ENCODE data around the gene LRRC46. TPM values are rescaled to one million over a fixed set of nuclear protein-coding genes. Genes with fewer than 3 reads are reported as not detected.

Gene LRRC46
- total and polyA plus RNA-seq, 2 of the 13 experiments (the other 11 are each of a cell fraction or from before 2014, with no cell fraction given) = 0.09 TPM

GRCh38 chr17:47879028-47879585 lies 47.6 kb downstream of the LRRC46 start:
- DNase-seq (ENCODE audit: low spot score) = no peak
- FAIRE-seq = no peak
- BruUV-seq (replicated peaks) = no TSS peak
- peaks cover 7 to 61% of the 10 kb centered on the region in 2 experiments; a peak in 3 of 5 replicates for H3K27me3 ChIP-seq (ENCODE audit: control insufficient read depth in 1 of 2, insufficient read depth in 2 of 2, low read length in 2 of 2)
- ChIA-PET POLR2A (interaction anchor here (1.4 kb wide), 1 partner anchor 48 kb away, joined by 3 read pairs; the partner anchor contains the start of genes LRRC46 and MRPL10), CTCF (ENCODE audit: low intra/inter-chr PET ratio, low total read pairs) (no interaction called here)
- intact Hi-C loops (cut with micrococcal nuclease; ENCODE audit: unreplicated experiment) (no loop called here), in situ Hi-C loops (cut with HindIII; ENCODE audit: extremely low pct_ligation_motif_present, low pct_unique_long_range_greater_than_20kb) (no loop called here)
- H3K4me2 ChIP-seq (ENCODE audit: low read depth, low read length) = no peak overlapping the region
- no peak for TF ChIP-seq FOXA3 (CRISPR knock-in tag; IDR thresholded peaks at IDR 0.05)
- no peak for TF ChIP-seq HCFC1 (IDR thresholded peaks at IDR 0.05; ENCODE audit: low read depth, low read length)
- 22% methylated on average over 2 of the region's 2 CpGs for WGBS (ENCODE audit: low lambda C conversion rate)
- no peaks in the 10 kb centered on the region for H4K20me1 ChIP-seq (ENCODE audit: insufficient read depth, low read length)
- H3K79me2 ChIP-seq (ENCODE audit: insufficient read depth, low read length) = no peaks in the 10 kb centered on the region
- H3K9ac ChIP-seq (ENCODE audit: insufficient read depth, low read depth, low read length) = no peak overlapping the region
- H3K36me3 ChIP-seq (replicated peaks in 1 of 2; ENCODE audit: control insufficient read depth in 1 of 2, insufficient read depth in 2 of 2, low read length in 2 of 2) = no peaks in the 10 kb centered on the region
- no peaks in the 10 kb centered on the region for H3K9me3 ChIP-seq (ENCODE audit: low read length)
- ATAC-seq = no peak
- H3K4me3 ChIP-seq (replicated peaks in 1 of 3; ENCODE audit: insufficient read depth in 1 of 3, low read depth in 2 of 3, low read length in 3 of 3) = no peak overlapping the region
- peaks cover 23% of the 10 kb centered on the region for H3K4me1 ChIP-seq (ENCODE audit: insufficient read depth, low read length)
- no peak overlapping the region for H3K27ac ChIP-seq (ENCODE audit: extremely low read length, insufficient read depth, low read length)
- H2AFZ ChIP-seq (ENCODE audit: low read length) = no peak overlapping the region

GRCh38 chr17:47879776-47880454 lies 48.4 kb downstream of the LRRC46 start:
- Histone ChIP-seq H2AFZ (ENCODE audit: low read length) (no peak overlapping the region), H3K4me3 (replicated peaks in 1 of 3; ENCODE audit: insufficient read depth in 1 of 3, low read depth in 2 of 3, low read length in 3 of 3) (no peak overlapping the region), H3K36me3 (replicated peaks in 1 of 2; ENCODE audit: control insufficient read depth in 1 of 2, insufficient read depth in 2 of 2, low read length in 2 of 2) (no peaks in the 10 kb centered on the region), H3K79me2 (ENCODE audit: insufficient read depth, low read length) (no peaks in the 10 kb centered on the region), H3K27me3 (ENCODE audit: control insufficient read depth in 1 of 2, insufficient read depth in 2 of 2, low read length in 2 of 2) (peaks cover 8 to 62% of the 10 kb centered on the region in 2 experiments; a peak in 3 of 5 replicates), H4K20me1 (ENCODE audit: insufficient read depth, low read length) (no peaks in the 10 kb centered on the region), H3K9ac (ENCODE audit: insufficient read depth, low read depth, low read length) (no peak overlapping the region), H3K27ac (ENCODE audit: extremely low read length, insufficient read depth, low read length) (no peak overlapping the region), H3K4me2 (ENCODE audit: low read depth, low read length) (no peak overlapping the region), H3K4me1 (ENCODE audit: insufficient read depth, low read length) (peaks cover 31% of the 10 kb centered on the region), H3K9me3 (ENCODE audit: low read length) (no peaks in the 10 kb centered on the region)
- no peak for ATAC-seq
- in situ Hi-C loops (cut with HindIII; ENCODE audit: extremely low pct_ligation_motif_present, low pct_unique_long_range_greater_than_20kb) = no loop called here
- ChIA-PET POLR2A (interaction anchor here (1.4 kb wide), 1 partner anchor 49 kb away, joined by 3 read pairs; the partner anchor contains the start of genes LRRC46 and MRPL10), CTCF (ENCODE audit: low intra/inter-chr PET ratio, low total read pairs) (no interaction called here)
- no peak for DNase-seq (ENCODE audit: low spot score)
- WGBS (ENCODE audit: low lambda C conversion rate) = 66% methylated on average over 8 of the region's 8 CpGs
- BruUV-seq (replicated peaks) = no TSS peak
- intact Hi-C loops (cut with micrococcal nuclease; ENCODE audit: unreplicated experiment) = no loop called here
- TF ChIP-seq ZNF121 (CRISPR knock-in tag; IDR thresholded peaks at IDR 0.05) (0 out of 2 replicates have a peak, but pooled peaks have one; percentile 41), LCORL (IDR thresholded peaks at IDR 0.05) (peak; percentile 45; the same call in 1 of the 2 replicates), LCORL (CRISPR knock-in tag; IDR thresholded peaks at IDR 0.05) (no peak), FOXK2 (IDR thresholded peaks at IDR 0.05) (no peak)
- no peak for FAIRE-seq

All from HepG2 (cell line).